ENCODE measurements around the gene BCAS1. TPM values are rescaled to one million over a fixed set of nuclear protein-coding genes. Genes with fewer than 3 reads are reported as not detected.

BCAS1 gene
- total RNA-seq, 2 donors from 2014 or later, result 0.10 to 0.11 TPM

DNA sequence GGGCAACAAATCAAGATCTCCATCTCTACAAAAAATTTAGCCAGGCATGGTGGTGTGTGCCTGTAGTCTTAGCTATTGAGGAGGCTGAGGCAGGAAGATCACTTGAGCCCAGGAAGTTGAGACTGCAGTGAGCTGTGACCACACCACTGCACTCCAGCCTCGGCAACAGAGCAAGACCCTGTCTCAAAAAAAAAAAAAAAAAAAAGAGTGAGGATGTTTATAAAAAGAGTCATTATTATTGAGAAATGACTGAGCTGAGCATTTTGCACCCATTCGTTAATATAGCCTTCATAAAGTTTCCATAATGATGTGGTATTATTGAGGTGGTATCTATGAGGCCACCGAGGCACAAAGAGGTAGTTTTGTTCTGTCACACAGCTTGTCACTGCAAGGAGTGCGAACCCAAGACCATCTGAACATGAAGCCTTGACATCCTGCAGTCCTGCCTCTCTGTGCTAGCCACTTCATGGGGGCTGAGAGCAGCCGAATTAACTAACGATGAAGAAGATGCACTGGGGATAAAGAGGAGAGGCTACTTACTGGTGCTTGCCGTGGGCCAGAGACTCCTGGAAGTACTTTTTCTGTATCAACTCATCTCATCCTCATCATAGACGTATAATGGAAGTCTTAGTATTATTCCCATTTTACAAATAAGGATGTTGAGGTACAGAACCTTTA, 175.5 kb downstream of the BCAS1 start:
- no peak overlapping the region for H3K27ac Mint-ChIP-seq
- no peak for ATAC-seq
- DNase-seq (ENCODE audit: low spot score), result no peak
- peaks cover 48 to 49% of the 10 kb centered on the region in 2 donors for H3K4me1 Mint-ChIP-seq (ENCODE audit: low read depth in 2 of 2)
- H3K27me3 Mint-ChIP-seq, result no peaks in the 10 kb centered on the region
- no peaks in the 10 kb centered on the region for H3K9me3 Mint-ChIP-seq
- H3K4me3 Mint-ChIP-seq, result peak overlapping the region; percentile 38
- H3K36me3 Mint-ChIP-seq, result no peaks in the 10 kb centered on the region

Other genes starting within 250 kb of the BCAS1 start
- not detected for gene CYP24A1, start 103.4 kb upstream of the BCAS1 start, total RNA-seq
- 10 to 100 TPM; 26.2 to 46.0 TPM for gene PFDN4, start 137.5 kb upstream of the BCAS1 start, total RNA-seq

Measured in natural killer cell treated with Interleukin-12 subunit alpha and Interleukin-12 subunit beta and Interleukin-15 and Interleukin-18, amount 100 ng/mL, for 72 hours (primary cell).